ENCODE data around the gene NLRP9. TPM values are rescaled to one million over a fixed set of nuclear protein-coding genes. Genes with fewer than 3 reads are reported as not detected.

NLRP9 gene
- total and polyA plus RNA-seq, 10 donors = not detected

- H3K4me1 ChIP-seq = no peaks in the 10 kb centered on the region
- intact Hi-C loops (cut with DNase I; ENCODE audit: low total_unique reads) = no loop called here
- no peak for TF ChIP-seq POLR2AphosphoS5 (IDR thresholded peaks at IDR 0.05)
- no peak for TF ChIP-seq POLR2A (IDR thresholded peaks at IDR 0.05)
- TF ChIP-seq CTCF (IDR thresholded peaks at IDR 0.05 in 8 of 11, conservative IDR thresholded peaks at IDR 0.05 in 3 of 11) = no peak
- H3K27ac ChIP-seq = no peak overlapping the region
- peaks cover 0 to 23% (median 18%) of the 10 kb centered on the region in 8 donors for H3K9me3 ChIP-seq
- no peaks in the 10 kb centered on the region for H3K36me3 ChIP-seq
- peaks cover 0 to 69% (median 26%) of the 10 kb centered on the region in 7 donors for H3K27me3 ChIP-seq (replicated peaks in 1 of 7)
- no peak for DNase-seq
- no peak overlapping the region for H3K4me3 ChIP-seq
- WGBS, 5 donors = 73 to 86% (median 80%) methylated on average over 11 of the region's 11 CpGs
Observed at GRCh38 chr19:55717251-55717650, 21.0 kb downstream of the NLRP9 start.

DNA sequence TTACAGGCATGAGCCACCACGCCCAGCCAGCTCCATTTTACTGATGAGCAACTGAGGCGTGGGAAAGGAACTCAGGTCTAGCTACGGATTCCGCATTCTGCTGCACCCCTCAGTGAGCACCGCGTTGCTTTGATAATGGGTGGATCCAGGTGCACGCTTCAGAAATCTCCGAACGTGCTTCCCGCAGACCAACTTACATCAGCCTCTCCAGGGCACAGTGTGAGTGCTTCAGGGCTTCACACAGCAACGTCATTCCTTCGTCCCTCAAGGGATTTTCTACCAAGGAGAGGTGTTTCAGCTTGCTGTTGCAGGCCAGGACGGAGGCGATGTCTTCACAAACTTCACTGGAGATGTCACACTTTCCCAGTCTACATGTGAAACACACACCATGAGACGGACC lies 21.7 kb downstream of the NLRP9 start:
- no peak overlapping the region for H3K27ac ChIP-seq
- DNase-seq = no peak
- WGBS, 5 donors = 85 to 94% (median 89%) methylated on average over 15 of the region's 15 CpGs
- peaks cover 0 to 76% (median 26%) of the 10 kb centered on the region in 7 donors for H3K27me3 ChIP-seq (replicated peaks in 1 of 7)
- no peaks in the 10 kb centered on the region for H3K36me3 ChIP-seq
- H3K4me1 ChIP-seq = no peaks in the 10 kb centered on the region
- peaks cover 0 to 16% (median 11%) of the 10 kb centered on the region in 8 donors for H3K9me3 ChIP-seq
- no peak for TF ChIP-seq CTCF (IDR thresholded peaks at IDR 0.05 in 8 of 11, conservative IDR thresholded peaks at IDR 0.05 in 3 of 11)
- TF ChIP-seq POLR2A (IDR thresholded peaks at IDR 0.05) = no peak
- no peak for TF ChIP-seq POLR2AphosphoS5 (IDR thresholded peaks at IDR 0.05)
- intact Hi-C loops (cut with DNase I; ENCODE audit: low total_unique reads) = no loop called here
- H3K4me3 ChIP-seq = no peak overlapping the region

DNA sequence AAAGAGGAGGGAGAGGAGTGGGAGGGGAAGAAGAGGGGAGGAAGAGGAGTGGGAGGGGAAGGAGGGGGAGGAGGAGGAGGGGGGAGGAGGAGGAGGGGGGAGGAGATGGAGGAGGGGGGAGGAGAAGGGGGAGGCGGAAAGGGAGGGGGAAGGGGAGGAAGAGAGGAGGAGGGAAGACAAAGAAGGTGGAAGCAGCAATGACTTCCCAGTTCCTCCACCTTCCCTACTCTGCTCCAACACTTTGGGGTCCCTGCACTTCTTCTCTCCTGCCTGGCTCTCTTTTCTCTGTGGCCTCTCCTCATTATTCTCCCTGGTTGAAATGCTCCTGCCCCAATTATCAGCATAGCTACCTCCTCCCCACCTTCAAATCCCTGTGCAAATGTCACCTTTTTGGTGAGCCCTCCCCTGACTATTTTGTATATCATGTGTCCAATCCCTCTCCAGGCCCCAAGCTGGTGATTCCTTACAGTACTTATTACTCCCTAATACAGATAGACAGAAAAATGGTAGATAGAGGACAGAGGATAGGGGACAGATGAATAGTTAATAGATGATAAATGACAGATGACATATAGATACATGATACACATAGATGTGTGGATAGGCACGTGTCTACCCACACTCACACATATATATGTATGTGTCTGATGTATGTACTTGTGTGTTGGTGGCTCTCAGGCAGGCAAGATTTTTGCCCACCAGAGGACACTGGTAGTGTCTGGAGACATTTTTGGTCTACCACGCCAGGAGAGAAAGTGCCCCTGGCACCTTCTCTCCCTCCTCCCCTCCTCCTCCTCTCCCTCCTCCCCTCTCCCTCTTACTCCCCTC lies 25.2 kb downstream of the NLRP9 start:
- Histone ChIP-seq H3K9me3 (no peaks in the 10 kb centered on the region), H3K36me3 (no peaks in the 10 kb centered on the region), H3K4me3 (no peak overlapping the region), H3K27ac (no peak overlapping the region), H3K4me1 (no peaks in the 10 kb centered on the region), H3K27me3 (replicated peaks in 1 of 7) (peaks cover 0 to 50% (median 10%) of the 10 kb centered on the region in 7 donors)
- 66 to 88% (median 85%) methylated on average over 2 of the region's 3 CpGs for WGBS, 5 donors
- intact Hi-C loops (cut with DNase I; ENCODE audit: low total_unique reads) = no loop called here
- DNase-seq = no peak
- TF ChIP-seq CTCF (IDR thresholded peaks at IDR 0.05 in 8 of 11, conservative IDR thresholded peaks at IDR 0.05 in 3 of 11) = no peak
- no peak for TF ChIP-seq POLR2AphosphoS5 (IDR thresholded peaks at IDR 0.05)
- no peak for TF ChIP-seq POLR2A (IDR thresholded peaks at IDR 0.05)

DNA sequence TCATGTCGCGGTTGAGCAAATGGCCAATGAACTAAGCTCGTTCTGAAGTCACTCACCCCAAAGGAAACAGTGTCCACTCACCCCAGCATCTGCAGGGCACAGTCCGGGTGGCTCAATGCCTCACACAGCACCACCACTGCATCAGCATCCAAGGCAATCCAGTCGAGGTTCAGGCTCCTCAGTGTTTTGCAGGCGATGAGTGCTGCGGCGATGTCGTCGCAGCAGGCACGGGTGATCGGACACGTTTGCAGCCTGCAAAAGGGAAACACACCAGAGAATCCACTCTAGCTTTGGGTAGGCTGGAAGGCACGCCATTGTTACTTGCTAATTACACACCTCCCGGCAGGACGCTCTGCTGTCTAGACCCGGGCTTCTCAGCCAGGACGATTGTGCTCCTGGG lies 26.5 kb downstream of the NLRP9 start:
- Histone ChIP-seq H3K27ac (no peak overlapping the region), H3K27me3 (replicated peaks in 1 of 7) (peaks cover 0 to 37% (median 6%) of the 10 kb centered on the region in 7 donors), H3K36me3 (no peaks in the 10 kb centered on the region), H3K9me3 (no peaks in the 10 kb centered on the region), H3K4me1 (no peaks in the 10 kb centered on the region), H3K4me3 (no peak overlapping the region)
- TF ChIP-seq CTCF (IDR thresholded peaks at IDR 0.05 in 8 of 11, conservative IDR thresholded peaks at IDR 0.05 in 3 of 11) (no peak), POLR2A (IDR thresholded peaks at IDR 0.05) (no peak), POLR2AphosphoS5 (IDR thresholded peaks at IDR 0.05) (peak in 1 of 3 donors; percentile 58)
- no peak for DNase-seq
- intact Hi-C loops (cut with DNase I; ENCODE audit: low total_unique reads) = no loop called here
- WGBS, 5 donors = 77 to 83% (median 80%) methylated on average over 16 to 18 of the region's 18 CpGs

Measured in spleen (tissue), 11 donors.